ENCODE data around the gene KCNK6. TPM values are rescaled to one million over a fixed set of nuclear protein-coding genes. Genes with fewer than 3 reads are reported as not detected.

KCNK6 gene
- total RNA-seq, 4 donors from 2014 or later, result 20.7 to 29.6 (median 25.5) TPM

DNA sequence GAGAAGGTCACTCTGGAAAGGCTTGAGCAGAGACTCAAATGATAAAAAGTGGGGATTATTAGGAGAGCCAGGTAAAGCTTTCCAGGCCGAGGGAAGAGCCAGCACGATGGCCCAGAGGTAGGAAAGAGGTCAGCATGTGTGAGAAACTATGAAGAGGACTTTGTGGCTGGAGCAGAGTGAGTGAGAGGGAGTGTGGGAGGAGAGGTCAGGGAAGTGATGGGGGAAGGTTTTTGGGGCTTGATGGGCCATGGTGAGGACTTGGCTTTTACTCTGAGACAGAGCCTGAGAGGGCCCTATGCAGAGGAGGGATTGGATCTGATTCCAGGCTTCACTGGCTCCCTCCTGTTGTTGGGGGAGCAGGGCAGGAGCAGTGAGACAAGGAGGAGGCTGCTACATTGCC, 21.3 kb downstream of the KCNK6 start:
- intact Hi-C loops (cut with DNase I; ENCODE audit: low total_unique reads), result no loop called here
- DNase-seq (ENCODE audit: low spot score in 2 of 2), result no peak
- 90 to 91% methylated on average over 2 of the region's 2 CpGs for WGBS, 2 donors
- H3K4me3 ChIP-seq (ENCODE audit: low read depth, poor library complexity, severe bottlenecking), result no peak overlapping the region
- TF ChIP-seq POLR2A (IDR thresholded peaks at IDR 0.05), result no peak
- TF ChIP-seq, protein P1, sequence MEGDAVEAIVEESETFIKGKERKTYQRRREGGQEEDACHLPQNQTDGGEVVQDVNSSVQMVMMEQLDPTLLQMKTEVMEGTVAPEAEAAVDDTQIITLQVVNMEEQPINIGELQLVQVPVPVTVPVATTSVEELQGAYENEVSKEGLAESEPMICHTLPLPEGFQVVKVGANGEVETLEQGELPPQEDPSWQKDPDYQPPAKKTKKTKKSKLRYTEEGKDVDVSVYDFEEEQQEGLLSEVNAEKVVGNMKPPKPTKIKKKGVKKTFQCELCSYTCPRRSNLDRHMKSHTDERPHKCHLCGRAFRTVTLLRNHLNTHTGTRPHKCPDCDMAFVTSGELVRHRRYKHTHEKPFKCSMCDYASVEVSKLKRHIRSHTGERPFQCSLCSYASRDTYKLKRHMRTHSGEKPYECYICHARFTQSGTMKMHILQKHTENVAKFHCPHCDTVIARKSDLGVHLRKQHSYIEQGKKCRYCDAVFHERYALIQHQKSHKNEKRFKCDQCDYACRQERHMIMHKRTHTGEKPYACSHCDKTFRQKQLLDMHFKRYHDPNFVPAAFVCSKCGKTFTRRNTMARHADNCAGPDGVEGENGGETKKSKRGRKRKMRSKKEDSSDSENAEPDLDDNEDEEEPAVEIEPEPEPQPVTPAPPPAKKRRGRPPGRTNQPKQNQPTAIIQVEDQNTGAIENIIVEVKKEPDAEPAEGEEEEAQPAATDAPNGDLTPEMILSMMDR (IDR thresholded peaks at IDR 0.05), result no peak

DNA sequence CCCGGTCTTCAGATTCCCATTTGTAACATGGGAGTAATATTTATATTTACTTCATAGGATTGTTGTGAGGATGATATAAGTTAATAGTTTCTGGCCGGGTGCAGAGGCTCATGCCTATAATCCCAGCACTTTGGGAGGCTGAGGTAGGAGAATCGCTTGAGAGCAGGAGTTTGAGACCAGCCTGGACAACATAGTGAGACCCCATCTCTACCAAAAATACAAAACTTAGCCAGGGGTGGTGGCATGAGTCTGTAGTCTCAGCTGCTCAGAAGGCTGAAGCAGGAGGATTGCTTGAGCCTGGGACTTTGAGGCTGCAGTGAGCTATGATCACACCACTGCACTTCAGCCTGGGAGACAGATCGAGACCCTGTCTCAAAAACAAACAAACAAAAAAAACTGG, 27.2 kb downstream of the KCNK6 start:
- no peak for DNase-seq (ENCODE audit: low spot score in 2 of 2)
- WGBS, 2 donors, result 77 to 78% methylated on average over 4 of the region's 4 CpGs
- H3K4me3 ChIP-seq (ENCODE audit: low read depth, poor library complexity, severe bottlenecking), result no peak overlapping the region
- TF ChIP-seq, protein P1 (IDR thresholded peaks at IDR 0.05), result no peak
- TF ChIP-seq POLR2A (IDR thresholded peaks at IDR 0.05), result no peak
- intact Hi-C loops (cut with DNase I; ENCODE audit: low total_unique reads), result no loop called here

DNA sequence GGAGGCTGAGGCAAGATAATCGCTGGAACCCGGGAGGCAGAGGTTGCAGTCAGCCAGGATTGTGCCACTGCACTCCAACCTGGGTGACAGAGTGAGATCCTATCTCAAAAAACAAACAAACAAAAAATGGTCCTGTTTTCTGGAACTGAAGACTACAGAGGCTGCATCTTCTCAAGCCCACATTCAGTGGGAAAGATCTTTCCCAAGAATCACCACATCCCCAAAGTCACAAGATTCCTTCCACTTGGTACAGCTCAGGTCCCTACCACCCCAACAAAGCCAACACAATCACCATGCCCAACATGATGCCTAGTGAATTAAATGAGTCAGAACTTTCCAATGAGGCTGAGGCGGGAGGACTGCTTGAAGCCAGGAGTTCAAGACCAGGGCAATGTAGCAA, 31.2 kb downstream of the KCNK6 start:
- no peak for TF ChIP-seq POLR2A (IDR thresholded peaks at IDR 0.05)
- TF ChIP-seq, protein P1 (IDR thresholded peaks at IDR 0.05), result no peak
- no peak for DNase-seq (ENCODE audit: low spot score in 2 of 2)
- no peak overlapping the region for H3K4me3 ChIP-seq (ENCODE audit: low read depth, poor library complexity, severe bottlenecking)
- 86 to 91% methylated on average over 3 of the region's 3 CpGs for WGBS, 2 donors
- intact Hi-C loops (cut with DNase I; ENCODE audit: low total_unique reads), result no loop called here

DNA sequence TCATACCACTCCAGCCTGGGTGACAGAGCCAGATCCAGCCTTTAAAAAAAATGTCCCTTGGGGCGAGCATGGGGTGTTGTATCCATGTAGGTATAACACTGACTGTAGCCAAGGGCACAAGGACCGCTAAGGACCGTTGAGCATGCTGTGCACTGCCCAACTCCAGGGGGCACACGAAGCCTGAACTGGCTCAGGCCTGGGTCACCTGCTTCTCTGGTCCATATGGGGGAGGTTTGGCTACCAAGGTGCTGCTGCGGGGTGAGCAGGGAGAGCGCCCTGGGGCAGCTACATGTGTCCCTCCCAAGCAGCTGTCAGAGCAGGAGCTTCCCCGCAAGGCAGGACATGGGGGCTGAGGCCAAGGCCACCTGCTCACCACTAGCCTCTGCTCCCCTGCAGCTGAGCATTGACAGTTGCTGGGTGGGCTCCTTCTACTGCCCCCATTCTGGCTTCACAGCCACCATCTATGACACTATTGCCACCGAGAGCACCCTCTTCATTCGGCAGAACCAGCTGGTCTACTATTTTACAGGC, 32.3 kb downstream of the KCNK6 start:
- no peak overlapping the region for H3K4me3 ChIP-seq (ENCODE audit: low read depth, poor library complexity, severe bottlenecking)
- no peak for DNase-seq (ENCODE audit: low spot score in 2 of 2)
- TF ChIP-seq, protein P1 (IDR thresholded peaks at IDR 0.05), result no peak
- no peak for TF ChIP-seq POLR2A (IDR thresholded peaks at IDR 0.05)
- 72 to 75% methylated on average over 9 of the region's 9 CpGs for WGBS, 2 donors
- intact Hi-C loops (cut with DNase I; ENCODE audit: low total_unique reads), result no loop called here

DNA sequence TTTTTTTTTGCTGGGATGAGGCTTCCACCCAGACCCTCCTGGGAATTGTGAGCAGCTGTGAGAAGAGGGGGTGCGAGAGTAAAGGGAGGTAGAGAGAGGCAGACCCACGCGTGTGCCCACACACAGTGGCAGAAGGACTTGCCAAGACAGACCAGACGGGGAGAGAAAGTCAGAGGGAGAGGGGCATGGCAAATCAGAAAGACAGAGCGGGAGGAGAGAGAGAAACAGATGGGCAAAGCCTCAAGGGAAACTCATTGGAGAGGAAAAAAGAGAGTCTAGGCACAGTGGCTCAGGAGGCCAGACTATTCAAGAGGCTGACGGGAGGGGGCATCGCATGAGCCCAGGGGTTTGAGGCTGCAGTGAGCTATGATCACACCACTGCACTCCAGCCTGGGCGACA, 33.0 kb downstream of the KCNK6 start:
- H3K4me3 ChIP-seq (ENCODE audit: low read depth, poor library complexity, severe bottlenecking), result no peak overlapping the region
- DNase-seq (ENCODE audit: low spot score in 2 of 2), result no peak
- intact Hi-C loops (cut with DNase I; ENCODE audit: low total_unique reads), result no loop called here
- TF ChIP-seq POLR2A (IDR thresholded peaks at IDR 0.05), result no peak
- WGBS, 2 donors, result 58 to 68% methylated on average over 8 of the region's 8 CpGs

DNA sequence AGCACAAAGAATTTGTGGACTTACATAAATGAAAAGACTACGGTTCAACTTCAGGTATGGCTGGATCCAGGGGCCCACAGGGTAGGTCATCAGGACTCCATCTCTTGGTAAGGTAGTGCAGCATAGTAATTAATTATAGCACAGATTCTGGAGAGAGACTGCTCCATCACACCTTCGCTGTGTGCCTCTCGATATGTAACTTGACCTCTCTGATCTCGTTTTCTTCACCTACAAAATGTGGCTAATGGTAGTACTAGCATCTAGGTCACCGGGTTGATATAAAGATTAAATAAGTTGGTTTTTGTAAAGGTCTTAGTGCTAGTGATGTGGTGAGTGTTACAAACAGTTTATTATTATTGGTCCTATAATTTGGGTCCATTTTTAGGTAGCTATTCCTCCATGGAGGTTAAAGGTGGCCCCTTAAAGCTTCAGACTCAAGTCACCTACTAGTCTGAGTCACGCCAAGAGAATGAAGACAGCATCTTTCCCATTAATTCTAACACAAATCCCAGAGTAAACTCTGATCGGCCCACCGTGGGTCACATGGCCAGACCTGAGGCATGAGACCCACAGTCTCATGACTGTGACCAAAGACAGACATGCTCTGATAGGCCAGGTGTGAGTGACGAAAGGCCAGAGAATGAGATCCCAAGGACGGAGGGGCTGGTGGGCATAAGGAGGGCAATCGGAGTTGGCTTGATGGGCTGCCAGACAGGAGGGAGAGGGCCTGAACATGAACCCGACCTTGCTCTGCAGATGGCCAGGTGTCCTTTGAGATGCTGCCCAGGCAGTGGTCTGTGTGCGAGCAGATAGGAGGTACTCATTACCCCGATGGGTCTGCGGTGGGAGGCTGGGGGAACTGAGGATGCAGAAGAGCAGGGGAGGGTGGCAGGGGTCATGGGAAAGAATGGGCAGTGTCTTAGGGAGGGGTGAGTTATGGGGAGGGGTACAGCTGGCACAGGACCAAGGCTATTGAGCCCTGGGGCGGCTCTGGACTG, 36.4 kb downstream of the KCNK6 start:
- TF ChIP-seq, protein P1 (IDR thresholded peaks at IDR 0.05), result no peak
- no peak for TF ChIP-seq POLR2A (IDR thresholded peaks at IDR 0.05)
- no peak overlapping the region for H3K4me3 ChIP-seq (ENCODE audit: low read depth, poor library complexity, severe bottlenecking)
- intact Hi-C loops (cut with DNase I; ENCODE audit: low total_unique reads), result no loop called here
- WGBS, 2 donors, result 81 to 83% methylated on average over 16 of the region's 16 CpGs
- no peak for DNase-seq (ENCODE audit: low spot score in 2 of 2)

Measured in lower leg skin (tissue), 4 donors.